Measurements from ENCODE around the gene NTF4. TPM values are rescaled to one million over a fixed set of nuclear protein-coding genes. Genes with fewer than 3 reads are reported as not detected.

The NTF4 gene
- polyA plus RNA-seq, 2 of the 4 experiments (the other 2 are of a cell fraction) = 0.37 to 1.0 TPM

- Histone ChIP-seq H3K4me3 (no peak overlapping the region), H3K4me1 (peaks cover 27% of the 10 kb centered on the region), H3K9me3 (no peaks in the 10 kb centered on the region), H3K27ac (no peak overlapping the region), H3K4me2 (no peak overlapping the region)
- ChIA-PET POLR2A (no interaction called here), CTCF (interaction anchor here (0.7 to 11.5 kb wide), 8 partner anchors 9 to 162 kb away, joined by 3 to 241 read pairs (median 4); no protein-coding TSS in a partner anchor)
- 91% methylated on average over 8 of the region's 8 CpGs for WGBS (ENCODE audit: missing lambda C conversion rate)
- DNase-seq (ENCODE audit: low read depth in 1 of 2, low spot score in 1 of 2) (no peak), ATAC-seq (no peak), FAIRE-seq (no peak)
- TF ChIP-seq CHD2 (IDR thresholded peaks at IDR 0.05; ENCODE audit: low read length, partially characterized antibody) (no peak), RCOR1 (IDR thresholded peaks at IDR 0.05; ENCODE audit: low read depth, low read length) (no peak), REST (IDR thresholded peaks at IDR 0.05) (no peak), JUN (IDR thresholded peaks at IDR 0.05) (no peak), NFE2L2 (conservative IDR thresholded peaks at IDR 0.05; ENCODE audit: low read length) (no peak), TFCP2L1 (CRISPR knock-in tag; IDR thresholded peaks at IDR 0.05) (no peak), SMC3 (IDR thresholded peaks at IDR 0.05) (no peak), EHF (CRISPR knock-in tag; IDR thresholded peaks at IDR 0.05) (no peak), CEBPB (IDR thresholded peaks at IDR 0.05) (no peak), ZFP36 (IDR thresholded peaks at IDR 0.05; ENCODE audit: borderline replicate concordance, partially characterized antibody) (no peak), POLR2A (IDR thresholded peaks at IDR 0.05; ENCODE audit: low read length) (no peak), FOSB (CRISPR knock-in tag; IDR thresholded peaks at IDR 0.05) (peak; percentile 31; the same call in 1 of the 2 replicates), RAD21 (conservative IDR thresholded peaks at IDR 0.05 in 1 of 2, IDR thresholded peaks at IDR 0.05 in 1 of 2) (no peak)
- TF ChIP-seq, protein P1, sequence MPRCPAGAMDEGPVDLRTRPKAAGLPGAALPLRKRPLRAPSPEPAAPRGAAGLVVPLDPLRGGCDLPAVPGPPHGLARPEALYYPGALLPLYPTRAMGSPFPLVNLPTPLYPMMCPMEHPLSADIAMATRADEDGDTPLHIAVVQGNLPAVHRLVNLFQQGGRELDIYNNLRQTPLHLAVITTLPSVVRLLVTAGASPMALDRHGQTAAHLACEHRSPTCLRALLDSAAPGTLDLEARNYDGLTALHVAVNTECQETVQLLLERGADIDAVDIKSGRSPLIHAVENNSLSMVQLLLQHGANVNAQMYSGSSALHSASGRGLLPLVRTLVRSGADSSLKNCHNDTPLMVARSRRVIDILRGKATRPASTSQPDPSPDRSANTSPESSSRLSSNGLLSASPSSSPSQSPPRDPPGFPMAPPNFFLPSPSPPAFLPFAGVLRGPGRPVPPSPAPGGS (IDR thresholded peaks at IDR 0.05) = 0 out of 3 replicates have a peak, but pooled peaks have one; percentile 5
- TF ChIP-seq, protein P2, sequence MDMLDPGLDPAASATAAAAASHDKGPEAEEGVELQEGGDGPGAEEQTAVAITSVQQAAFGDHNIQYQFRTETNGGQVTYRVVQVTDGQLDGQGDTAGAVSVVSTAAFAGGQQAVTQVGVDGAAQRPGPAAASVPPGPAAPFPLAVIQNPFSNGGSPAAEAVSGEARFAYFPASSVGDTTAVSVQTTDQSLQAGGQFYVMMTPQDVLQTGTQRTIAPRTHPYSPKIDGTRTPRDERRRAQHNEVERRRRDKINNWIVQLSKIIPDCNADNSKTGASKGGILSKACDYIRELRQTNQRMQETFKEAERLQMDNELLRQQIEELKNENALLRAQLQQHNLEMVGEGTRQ (IDR thresholded peaks at IDR 0.05) = no peak
Measured at GRCh38 chr19:49109569-49110233, 45.1 kb upstream of the NTF4 start.

DNA sequence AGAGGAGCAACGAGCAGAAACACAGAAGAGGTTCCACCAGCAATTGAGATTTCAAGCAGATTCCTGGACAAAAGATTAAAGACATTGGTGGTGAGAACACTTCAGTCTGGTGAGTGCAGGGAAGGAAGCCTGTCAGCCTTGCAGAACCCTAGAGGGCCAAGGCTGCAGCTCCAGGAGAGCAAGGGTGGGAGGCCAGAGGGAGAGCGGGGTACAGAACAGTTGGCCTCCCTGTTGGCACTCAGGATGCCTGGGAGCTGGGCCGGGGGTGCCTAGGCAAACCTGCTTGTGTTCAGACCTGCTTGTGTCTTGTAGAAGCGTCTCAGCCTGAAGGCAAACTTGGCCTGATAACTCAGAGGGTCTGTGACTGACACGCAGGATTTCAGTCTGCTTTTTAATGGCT lies 44.4 kb upstream of the NTF4 start:
- WGBS (ENCODE audit: missing lambda C conversion rate) = 84% methylated on average over 5 of the region's 5 CpGs
- no peak for ATAC-seq
- POLR2A ChIA-PET = interaction anchor here (0.6 kb wide), 1 partner anchor 13 kb away, joined by 3 read pairs; no protein-coding TSS in a partner anchor

More for the DNA sequence above, 44.4 kb upstream of the NTF4 start:
- CTCF ChIA-PET = interaction anchor here (0.7 to 11.5 kb wide), 10 partner anchors 8 to 162 kb away, joined by 3 to 241 read pairs (median 3); no protein-coding TSS in a partner anchor
- Histone ChIP-seq H3K4me2 (no peak overlapping the region), H3K27ac (no peak overlapping the region), H3K9me3 (no peaks in the 10 kb centered on the region), H3K4me3 (no peak overlapping the region), H3K4me1 (peaks cover 27% of the 10 kb centered on the region)
- FAIRE-seq (no peak), DNase-seq (ENCODE audit: low read depth in 1 of 2, low spot score in 1 of 2) (no peak)
- TF ChIP-seq TP53 (CRISPR knock-in tag; IDR thresholded peaks at IDR 0.05) (no peak), FOXS1 (CRISPR knock-in tag; IDR thresholded peaks at IDR 0.05) (no peak), CTCF (IDR thresholded peaks at IDR 0.05) (no peak), CBX8 (IDR thresholded peaks at IDR 0.05) (no peak), MAFK (IDR thresholded peaks at IDR 0.05; ENCODE audit: partially characterized antibody) (no peak), RFX5 (IDR thresholded peaks at IDR 0.05) (no peak), JUN (IDR thresholded peaks at IDR 0.05) (0 out of 5 replicates have a peak, but pooled peaks of 1 of the 2 experiments have one; percentile 4), JUNB (IDR thresholded peaks at IDR 0.05) (no peak)
